Measurements from ENCODE around the gene NDFIP1. TPM values are rescaled to one million over a fixed set of nuclear protein-coding genes. Genes with fewer than 3 reads are reported as not detected.

Gene NDFIP1
- total RNA-seq, 1 donor from 2014 or later: 56.1 TPM

- Mint-ChIP-seq H3K4me1 (ENCODE audit: low read depth, unreplicated experiment) (peaks cover 10% of the 10 kb centered on the region), H3K36me3 (ENCODE audit: unreplicated experiment) (no peaks in the 10 kb centered on the region), H3K4me3 (ENCODE audit: unreplicated experiment) (no peak overlapping the region), H3K27me3 (ENCODE audit: unreplicated experiment) (no peaks in the 10 kb centered on the region), H3K9me3 (ENCODE audit: unreplicated experiment) (peaks cover 3% of the 10 kb centered on the region), H3K27ac (ENCODE audit: unreplicated experiment) (no peak overlapping the region)
- no peak for DNase-seq
- TF ChIP-seq, protein P1, sequence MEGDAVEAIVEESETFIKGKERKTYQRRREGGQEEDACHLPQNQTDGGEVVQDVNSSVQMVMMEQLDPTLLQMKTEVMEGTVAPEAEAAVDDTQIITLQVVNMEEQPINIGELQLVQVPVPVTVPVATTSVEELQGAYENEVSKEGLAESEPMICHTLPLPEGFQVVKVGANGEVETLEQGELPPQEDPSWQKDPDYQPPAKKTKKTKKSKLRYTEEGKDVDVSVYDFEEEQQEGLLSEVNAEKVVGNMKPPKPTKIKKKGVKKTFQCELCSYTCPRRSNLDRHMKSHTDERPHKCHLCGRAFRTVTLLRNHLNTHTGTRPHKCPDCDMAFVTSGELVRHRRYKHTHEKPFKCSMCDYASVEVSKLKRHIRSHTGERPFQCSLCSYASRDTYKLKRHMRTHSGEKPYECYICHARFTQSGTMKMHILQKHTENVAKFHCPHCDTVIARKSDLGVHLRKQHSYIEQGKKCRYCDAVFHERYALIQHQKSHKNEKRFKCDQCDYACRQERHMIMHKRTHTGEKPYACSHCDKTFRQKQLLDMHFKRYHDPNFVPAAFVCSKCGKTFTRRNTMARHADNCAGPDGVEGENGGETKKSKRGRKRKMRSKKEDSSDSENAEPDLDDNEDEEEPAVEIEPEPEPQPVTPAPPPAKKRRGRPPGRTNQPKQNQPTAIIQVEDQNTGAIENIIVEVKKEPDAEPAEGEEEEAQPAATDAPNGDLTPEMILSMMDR (IDR thresholded peaks at IDR 0.05; ENCODE audit: partially characterized antibody, unreplicated experiment): no peak
Observed at GRCh38 chr5:142091012-142091411, 17.6 kb upstream of the NDFIP1 start.

DNA sequence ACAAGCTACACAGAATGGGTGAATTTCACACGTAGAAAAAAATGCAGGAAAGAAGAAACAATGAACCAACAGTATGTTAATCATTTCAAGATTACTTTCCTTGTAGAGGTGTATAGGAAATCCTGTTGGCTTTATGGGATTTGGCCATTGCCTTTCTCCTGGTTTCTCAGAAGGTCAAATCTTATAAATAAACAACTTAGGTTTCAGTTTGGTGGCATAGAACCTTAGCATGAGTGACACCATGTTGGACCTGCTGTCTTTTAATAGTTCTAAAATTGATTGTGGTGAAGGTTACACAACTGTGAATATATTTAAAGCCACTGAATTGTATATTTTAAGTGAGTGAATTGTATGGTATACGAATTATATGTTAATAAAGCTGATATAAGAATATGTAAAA, 16.7 kb upstream of the NDFIP1 start:
- Mint-ChIP-seq H3K4me1 (ENCODE audit: low read depth, unreplicated experiment) (peaks cover 10% of the 10 kb centered on the region), H3K27ac (ENCODE audit: unreplicated experiment) (no peak overlapping the region), H3K9me3 (ENCODE audit: unreplicated experiment) (peaks cover 3% of the 10 kb centered on the region), H3K36me3 (ENCODE audit: unreplicated experiment) (no peaks in the 10 kb centered on the region), H3K27me3 (ENCODE audit: unreplicated experiment) (no peaks in the 10 kb centered on the region), H3K4me3 (ENCODE audit: unreplicated experiment) (no peak overlapping the region)
- TF ChIP-seq, protein P1 (IDR thresholded peaks at IDR 0.05; ENCODE audit: partially characterized antibody, unreplicated experiment): no peak
- no peak for DNase-seq

GRCh38 chr5:142095035-142095434, 13.5 kb upstream of the NDFIP1 start:
- H3K4me3 Mint-ChIP-seq (ENCODE audit: unreplicated experiment): no peak overlapping the region
- no peaks in the 10 kb centered on the region for H3K36me3 Mint-ChIP-seq (ENCODE audit: unreplicated experiment)
- H3K27ac Mint-ChIP-seq (ENCODE audit: unreplicated experiment): no peak overlapping the region

GRCh38 chr5:142095651-142096330, 12.8 kb upstream of the NDFIP1 start:
- Mint-ChIP-seq H3K4me1 (ENCODE audit: low read depth, unreplicated experiment) (peaks cover 4% of the 10 kb centered on the region), H3K4me3 (ENCODE audit: unreplicated experiment) (no peak overlapping the region), H3K27ac (ENCODE audit: unreplicated experiment) (no peak overlapping the region), H3K36me3 (ENCODE audit: unreplicated experiment) (no peaks in the 10 kb centered on the region), H3K9me3 (ENCODE audit: unreplicated experiment) (no peaks in the 10 kb centered on the region), H3K27me3 (ENCODE audit: unreplicated experiment) (peaks cover 3% of the 10 kb centered on the region)
- TF ChIP-seq, protein P1 (IDR thresholded peaks at IDR 0.05; ENCODE audit: partially characterized antibody, unreplicated experiment): no peak
- no peak for DNase-seq

More at GRCh38 chr5:142095035-142095434, 13.5 kb upstream of the NDFIP1 start:
- H3K4me1 Mint-ChIP-seq (ENCODE audit: low read depth, unreplicated experiment): peaks cover 4% of the 10 kb centered on the region
- H3K9me3 Mint-ChIP-seq (ENCODE audit: unreplicated experiment): no peaks in the 10 kb centered on the region
- peaks cover 3% of the 10 kb centered on the region for H3K27me3 Mint-ChIP-seq (ENCODE audit: unreplicated experiment)
- no peak for DNase-seq
- TF ChIP-seq, protein P1 (IDR thresholded peaks at IDR 0.05; ENCODE audit: partially characterized antibody, unreplicated experiment): no peak

DNA sequence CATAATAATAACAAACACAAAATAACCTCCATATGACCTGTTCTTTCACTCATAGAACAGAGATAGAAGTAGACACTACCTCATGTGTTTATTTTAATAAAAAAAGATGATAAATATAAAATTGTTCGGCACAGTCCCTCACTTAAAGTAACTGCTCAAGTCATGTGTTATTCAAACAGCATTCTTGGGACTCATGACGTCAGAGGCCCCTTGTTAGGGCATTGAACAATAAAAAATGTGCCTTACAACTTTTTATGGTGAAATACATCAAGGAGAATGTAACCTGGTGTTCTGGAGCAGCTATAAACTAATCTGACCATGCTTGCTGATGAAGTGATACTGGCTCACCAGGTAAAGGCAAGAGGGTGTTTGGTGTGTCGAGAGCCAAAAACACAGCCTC, 12.2 kb upstream of the NDFIP1 start:
- Mint-ChIP-seq H3K27ac (ENCODE audit: unreplicated experiment) (no peak overlapping the region), H3K4me1 (ENCODE audit: low read depth, unreplicated experiment) (peaks cover 4% of the 10 kb centered on the region), H3K36me3 (ENCODE audit: unreplicated experiment) (no peaks in the 10 kb centered on the region), H3K27me3 (ENCODE audit: unreplicated experiment) (peaks cover 3% of the 10 kb centered on the region), H3K9me3 (ENCODE audit: unreplicated experiment) (no peaks in the 10 kb centered on the region), H3K4me3 (ENCODE audit: unreplicated experiment) (no peak overlapping the region)
- no peak for DNase-seq
- TF ChIP-seq, protein P1 (IDR thresholded peaks at IDR 0.05; ENCODE audit: partially characterized antibody, unreplicated experiment): no peak

Data from glutamatergic neuron (in vitro differentiated cells).